ENCODE data around the gene CAMK2G.
"Not testable (repeated sequence)": the region's sequence is repeated elsewhere in the genome, so short reads cannot be mapped to it uniquely, and the experiment has no call there.

CAMK2G gene

GRCh38 chr10:73809061-73809818, 65.1 kb downstream of the CAMK2G start:
- DNase-seq, result no peak

GRCh38 chr10:73808021-73808815, 66.1 kb downstream of the CAMK2G start:
- DNase-seq, result no peak

- no peak for DNase-seq
Measured at GRCh38 chr10:73807471-73807870, 66.9 kb downstream of the CAMK2G start.

- no peak for DNase-seq
Measured at GRCh38 chr10:73806176-73806950, 68.0 kb downstream of the CAMK2G start.

GRCh38 chr10:73803680-73804286, 70.6 kb downstream of the CAMK2G start:
- DNase-seq, result no peak

GRCh38 chr10:73802276-73802991, 71.9 kb downstream of the CAMK2G start:
- DNase-seq, result no peak

- DNase-seq, result no peak
Measured at GRCh38 chr10:73801253-73801590, 73.1 kb downstream of the CAMK2G start.

- no peak for DNase-seq
Measured at GRCh38 chr10:73800560-73801252, 73.6 kb downstream of the CAMK2G start.

GRCh38 chr10:73799899-73800559, 74.3 kb downstream of the CAMK2G start:
- no peak for DNase-seq

GRCh38 chr10:73798927-73799560, 75.3 kb downstream of the CAMK2G start:
- DNase-seq, result no peak

- DNase-seq, result no peak
Measured at GRCh38 chr10:73798087-73798486, 76.3 kb downstream of the CAMK2G start.

GRCh38 chr10:73797324-73798025, 76.9 kb downstream of the CAMK2G start:
- no peak for DNase-seq

GRCh38 chr10:73796766-73797165, 77.6 kb downstream of the CAMK2G start:
- no peak for DNase-seq

GRCh38 chr10:73796035-73796434, 78.3 kb downstream of the CAMK2G start:
- not testable (repeated sequence) for DNase-seq

GRCh38 chr10:73795491-73795890, 78.9 kb downstream of the CAMK2G start:
- not testable (repeated sequence) for DNase-seq

GRCh38 chr10:73793456-73793855, 80.9 kb downstream of the CAMK2G start:
- DNase-seq, result no peak

GRCh38 chr10:73791871-73792400, 82.4 kb downstream of the CAMK2G start:
- no peak for DNase-seq

- no peak for DNase-seq
Measured at GRCh38 chr10:73790886-73791625, 83.3 kb downstream of the CAMK2G start.

GRCh38 chr10:73789659-73790055, 84.7 kb downstream of the CAMK2G start:
- no peak for DNase-seq

Measured in CD4-positive, alpha-beta T cell treated with Interferon alpha-2 for 1 hour (primary cell).